Mesodermal cell (in vitro differentiated cells): Measurements from ENCODE around the gene INPP5A.

Experiments used
- H3K27ac ChIP-seq: 2 replicates; pipeline ENCODE4 v1.7.0; 2013; ENCODE audit warnings: mild to moderate bottlenecking, low read depth, low read length, moderate library complexity; ENCODE audit not compliant: severe bottlenecking
- H3K36me3 ChIP-seq: 2 replicates; pipeline ENCODE4 v1.7.1; 2013; ENCODE audit warnings: mild to moderate bottlenecking, low read length, moderate library complexity; ENCODE audit not compliant: control insufficient read depth, insufficient read depth
- H3K4me1 ChIP-seq: one replicate; pipeline ENCODE4 v1.7.1; 2013; ENCODE audit warnings: mild to moderate bottlenecking, low read length; ENCODE audit not compliant: insufficient read depth, control insufficient read depth, poor library complexity, severe bottlenecking
- H3K4me3 ChIP-seq: 2 replicates; pipeline ENCODE4 v1.7.0; 2013; ENCODE audit warnings: low read length, control low read depth, mild to moderate bottlenecking; ENCODE audit not compliant: insufficient read depth, poor library complexity, severe bottlenecking; ENCODE audit errors: extremely low read depth
- H3K9me3 ChIP-seq: 2 replicates; pipeline ENCODE4 v1.7.1; 2013; ENCODE audit warnings: mild to moderate bottlenecking, low read length, moderate library complexity; ENCODE audit not compliant: control insufficient read depth
- WGBS, 2 experiments: methylation state at CpG; one replicate each; pipeline ENCODE4 v1.1.5; 2013; ENCODE audit warnings: missing lambda C conversion rate in 2 of 2; ENCODE audit not compliant: insufficient coverage in 2 of 2; 5-methylcytosine and 5-hydroxymethylcytosine counted together

INPP5A gene

GRCh38 chr10:132749371-132749795 is 211.8 kb downstream of the INPP5A start:
- no peaks in the 10 kb centered on the region for H3K9me3 ChIP-seq
- 94 to 97% methylated on average over 22 of the region's 22 CpGs for WGBS, 2 experiments
- no peak overlapping the region for H3K4me3 ChIP-seq
- peaks cover 16% of the 10 kb centered on the region for H3K4me1 ChIP-seq
- peaks cover 9% of the 10 kb centered on the region for H3K36me3 ChIP-seq
- no peak overlapping the region for H3K27ac ChIP-seq

DNA sequence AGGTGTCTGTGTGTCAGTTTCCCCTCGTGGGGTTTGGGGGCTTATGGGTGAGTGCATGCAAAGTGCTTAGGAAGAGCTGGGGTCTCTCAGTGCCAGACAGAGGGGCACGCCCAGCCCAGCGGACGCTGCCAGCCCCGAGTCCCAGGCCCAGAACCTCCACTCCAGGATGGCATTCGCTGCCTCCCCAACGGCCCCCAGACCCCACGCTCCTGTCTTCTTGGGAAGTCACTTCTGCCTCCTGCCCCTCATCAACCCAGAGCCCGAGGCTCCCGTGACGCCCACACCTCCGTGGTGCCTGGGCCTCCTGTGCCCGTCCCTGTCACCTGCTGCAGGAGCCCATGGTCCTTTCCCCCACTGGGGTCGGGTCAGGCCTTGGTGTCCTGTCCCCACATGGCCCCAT is 213.3 kb downstream of the INPP5A start:
- WGBS, 2 experiments = 93 to 95% methylated on average over 11 to 13 of the region's 14 CpGs
- H3K4me3 ChIP-seq = no peak overlapping the region
- H3K4me1 ChIP-seq = peaks cover 10% of the 10 kb centered on the region

DNA sequence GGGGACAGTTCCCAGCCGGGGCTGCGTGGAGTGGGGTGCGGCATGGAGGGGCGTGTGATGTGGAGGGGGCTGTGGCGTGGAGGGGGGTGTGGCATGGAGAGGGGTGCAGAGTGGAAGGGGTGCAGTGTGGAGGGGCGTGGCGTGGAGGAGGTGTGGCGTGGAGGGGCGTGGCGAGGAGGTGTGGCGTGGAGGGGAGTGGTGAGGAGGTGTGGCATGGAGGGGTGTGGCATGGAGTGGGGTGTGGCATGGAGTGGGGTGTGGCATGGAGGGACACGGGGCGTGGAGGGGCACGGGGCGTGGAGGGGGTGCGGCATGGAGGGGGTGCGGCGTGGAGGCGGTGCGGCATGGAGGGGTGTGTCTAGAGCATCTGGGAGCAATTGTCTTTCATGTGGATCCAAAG is 214.8 kb downstream of the INPP5A start:
- peaks cover 19% of the 10 kb centered on the region for H3K36me3 ChIP-seq
- H3K9me3 ChIP-seq = no peaks in the 10 kb centered on the region
- no peak overlapping the region for H3K4me3 ChIP-seq
- no peaks in the 10 kb centered on the region for H3K4me1 ChIP-seq
- no peak overlapping the region for H3K27ac ChIP-seq
- 96% methylated on average over 5 to 14 of the region's 20 CpGs for WGBS, 2 experiments

More for the DNA sequence above, 213.3 kb downstream of the INPP5A start:
- peaks cover 13% of the 10 kb centered on the region for H3K36me3 ChIP-seq
- H3K9me3 ChIP-seq = no peaks in the 10 kb centered on the region
- H3K27ac ChIP-seq = no peak overlapping the region

GRCh38 chr10:132752961-132753360 is 215.4 kb downstream of the INPP5A start:
- 96 to 98% methylated on average over 28 of the region's 28 CpGs for WGBS, 2 experiments
- H3K27ac ChIP-seq = no peak overlapping the region
- H3K4me3 ChIP-seq = no peak overlapping the region
- peaks cover 20% of the 10 kb centered on the region for H3K36me3 ChIP-seq
- H3K9me3 ChIP-seq = no peaks in the 10 kb centered on the region
- H3K4me1 ChIP-seq = no peaks in the 10 kb centered on the region

- Histone ChIP-seq H3K9me3 (no peaks in the 10 kb centered on the region), H3K27ac (no peak overlapping the region), H3K4me3 (no peak overlapping the region), H3K36me3 (peaks cover 20% of the 10 kb centered on the region), H3K4me1 (no peaks in the 10 kb centered on the region)
- 89 to 93% methylated on average over 11 to 14 of the region's 15 CpGs for WGBS, 2 experiments
Measured at GRCh38 chr10:132753596-132753995, 216.0 kb downstream of the INPP5A start.

GRCh38 chr10:132754071-132754470 is 216.5 kb downstream of the INPP5A start:
- Histone ChIP-seq H3K9me3 (no peaks in the 10 kb centered on the region), H3K4me3 (no peak overlapping the region)
- 93 to 96% methylated on average over 17 to 18 of the region's 18 CpGs for WGBS, 2 experiments

DNA sequence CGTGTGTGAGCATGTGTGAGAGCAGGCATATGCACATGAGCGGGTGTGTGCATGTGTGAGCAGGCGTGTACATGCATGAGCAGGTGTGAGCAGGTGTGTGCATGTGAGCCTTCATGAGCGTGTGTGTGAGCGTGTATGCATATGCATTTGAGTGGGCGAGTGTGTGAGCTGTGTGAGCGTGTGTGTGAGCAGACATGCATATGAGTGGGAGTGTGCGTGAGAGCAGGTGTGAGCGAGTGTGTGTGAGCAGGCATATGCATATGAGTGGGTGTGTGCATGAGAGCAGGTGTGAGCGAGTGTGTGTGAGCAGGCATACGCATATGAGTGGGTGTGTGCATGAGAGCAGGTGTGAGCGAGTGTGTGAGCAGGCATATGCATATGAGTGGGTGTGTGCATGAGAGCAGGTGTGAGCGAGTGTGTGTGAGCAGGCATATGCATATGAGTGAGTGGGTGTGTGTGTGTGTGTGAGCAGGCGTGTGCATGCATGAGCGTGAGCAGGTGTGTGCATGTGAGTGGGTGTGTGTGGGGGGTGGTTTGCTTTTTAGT is 217.7 kb downstream of the INPP5A start:
- Histone ChIP-seq H3K9me3 (no peaks in the 10 kb centered on the region), H3K4me3 (no peak overlapping the region), H3K4me1 (no peaks in the 10 kb centered on the region), H3K36me3 (peaks cover 14% of the 10 kb centered on the region), H3K27ac (no peak overlapping the region)
- 92 to 97% methylated on average over 15 of the region's 15 CpGs for WGBS, 2 experiments

More at GRCh38 chr10:132754071-132754470, 216.5 kb downstream of the INPP5A start:
- Histone ChIP-seq H3K27ac (no peak overlapping the region), H3K36me3 (peaks cover 20% of the 10 kb centered on the region), H3K4me1 (no peaks in the 10 kb centered on the region)

DNA sequence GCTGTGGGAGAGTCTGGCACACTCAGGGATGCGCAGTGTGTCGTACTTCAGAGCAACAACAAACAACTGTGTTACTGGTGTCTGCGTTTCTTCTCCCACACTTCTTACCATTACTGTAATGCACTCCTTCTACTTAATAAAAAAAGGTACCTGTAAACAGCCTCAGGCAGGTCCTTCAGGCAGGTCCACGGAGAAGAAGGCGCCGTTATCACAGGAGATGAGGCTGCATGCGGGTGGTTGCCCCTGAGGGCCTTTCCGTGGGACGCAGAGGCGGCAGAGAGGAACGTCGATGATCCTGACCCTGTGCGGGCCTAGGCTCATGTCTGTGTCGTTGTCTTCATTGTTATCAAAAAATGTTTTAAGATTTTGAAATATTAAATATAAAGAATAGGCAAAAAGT is 219.0 kb downstream of the INPP5A start:
- Histone ChIP-seq H3K4me3 (no peak overlapping the region), H3K4me1 (no peaks in the 10 kb centered on the region), H3K27ac (no peak overlapping the region), H3K9me3 (no peaks in the 10 kb centered on the region), H3K36me3 (peaks cover 19% of the 10 kb centered on the region)
- 95 to 100% methylated on average over 4 to 12 of the region's 14 CpGs for WGBS, 2 experiments

GRCh38 chr10:132757171-132757570 is 219.6 kb downstream of the INPP5A start:
- no peaks in the 10 kb centered on the region for H3K4me1 ChIP-seq
- H3K36me3 ChIP-seq = peaks cover 24% of the 10 kb centered on the region
- H3K27ac ChIP-seq = no peak overlapping the region
- H3K4me3 ChIP-seq = no peak overlapping the region
- WGBS, 2 experiments = 94 to 99% methylated on average over 26 to 27 of the region's 27 CpGs
- H3K9me3 ChIP-seq = no peaks in the 10 kb centered on the region

- WGBS, 2 experiments = 96 to 97% methylated on average over 14 of the region's 14 CpGs
- no peaks in the 10 kb centered on the region for H3K4me1 ChIP-seq
- no peak overlapping the region for H3K27ac ChIP-seq
- H3K36me3 ChIP-seq = peaks cover 24% of the 10 kb centered on the region
- H3K9me3 ChIP-seq = no peaks in the 10 kb centered on the region
- no peak overlapping the region for H3K4me3 ChIP-seq
Measured at GRCh38 chr10:132758865-132759264, 221.3 kb downstream of the INPP5A start.

- no peak overlapping the region for H3K27ac ChIP-seq
- H3K4me3 ChIP-seq = no peak overlapping the region
- no peaks in the 10 kb centered on the region for H3K4me1 ChIP-seq
- 98% methylated on average over 7 to 8 of the region's 11 CpGs for WGBS, 2 experiments
- H3K36me3 ChIP-seq = peaks cover 15% of the 10 kb centered on the region
- no peaks in the 10 kb centered on the region for H3K9me3 ChIP-seq
Measured at GRCh38 chr10:132761395-132762060, 223.9 kb downstream of the INPP5A start.
